Activated naive CD4-positive, alpha-beta T cell treated with anti-CD3 and anti-CD28 coated beads for 36 hours (primary cell): ENCODE measurements around the gene LRRC8E. TPM values are rescaled to one million over a fixed set of nuclear protein-coding genes. Genes with fewer than 3 reads are reported as not detected.

Experiments used
- CTCF ChIA-PET: fragments of 350-600 bp; sonication (Branson Sonifier 250); formaldehyde crosslinking; loops from one replicate; lab custom pipeline; 2021; ENCODE audit warnings: antibody characterized with exemption; lab: Charles Lee
- DNase-seq: peaks from one replicate; pipeline ENCODE4 v3.0.0-alpha.2; 2020
- H3K27ac Mint-ChIP-seq: one replicate; pipeline ENCODE4 v1.8.0; 2021; ENCODE audit warnings: mild to moderate bottlenecking, mixed read lengths
- H3K27me3 Mint-ChIP-seq: one replicate; pipeline ENCODE4 v1.8.0; 2021; ENCODE audit warnings: low read depth, mixed read lengths
- H3K36me3 Mint-ChIP-seq: one replicate; pipeline ENCODE4 v1.8.0; 2021; ENCODE audit warnings: low read depth, mixed read lengths
- H3K4me1 Mint-ChIP-seq: one replicate; pipeline ENCODE4 v1.8.0; 2021; ENCODE audit warnings: low read depth, mixed read lengths
- H3K4me3 Mint-ChIP-seq: one replicate; pipeline ENCODE4 v1.8.0; 2021; ENCODE audit warnings: mild to moderate bottlenecking, moderate library complexity, mixed read lengths
- H3K9me3 Mint-ChIP-seq: one replicate; pipeline ENCODE4 v1.8.0; 2021; ENCODE audit warnings: mixed read lengths
- intact Hi-C: fragments of 100-400 bp; cut with micrococcal nuclease; formaldehyde crosslinking; loops from one replicate; pipeline ENCODE4 v1.15.1; 2023
- total RNA-seq, 2 experiments: library from RNA; stranded (reverse); gene quantifications; one replicate each; pipeline ENCODE4 v1.2.3, GENCODE V29; 2021

The LRRC8E gene
- total RNA-seq, result not detected

DNA sequence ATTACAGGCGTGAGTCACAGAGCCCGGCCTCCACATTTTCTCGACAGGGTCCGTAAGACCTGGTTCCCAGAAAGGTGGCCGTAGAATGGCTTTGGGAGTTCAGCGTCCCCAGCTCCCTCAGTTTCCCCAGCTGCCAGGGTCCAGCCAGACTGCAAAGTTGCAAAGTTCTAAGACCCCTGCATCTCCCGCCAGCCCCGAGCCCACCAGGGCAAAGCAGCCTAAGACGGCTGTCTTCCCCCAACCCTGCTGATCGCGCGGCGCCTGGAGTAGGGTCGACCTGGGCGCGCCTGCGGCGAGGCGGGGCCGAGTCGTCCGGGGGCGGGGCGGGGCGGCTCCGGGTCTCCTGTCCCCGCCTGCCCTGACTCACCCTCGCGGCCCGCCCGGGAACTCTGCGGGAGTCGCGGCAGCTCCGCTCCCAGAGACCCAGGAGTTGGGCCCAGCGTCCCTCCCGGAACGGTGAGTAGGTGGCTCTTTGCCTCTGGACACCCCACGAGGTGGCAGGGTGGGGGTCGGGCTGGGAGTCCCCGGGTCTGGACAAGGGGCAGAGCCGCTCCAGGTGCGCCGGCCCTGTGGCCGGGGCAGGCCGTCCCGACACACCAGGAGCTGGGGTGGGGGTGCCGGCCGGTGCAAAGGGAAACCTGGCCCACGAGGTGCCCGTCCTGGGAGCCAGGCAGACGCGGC, at the start of gene LRRC8E:
Gene LRRC8E (plus strand): TSS at position 366 of the 681 bp plus-strand sequence. CDS start 7,094 bp downstream, outside the sequence.
- intact Hi-C loops, result no loop called here
- Mint-ChIP-seq H3K36me3 (no peaks in the 10 kb centered on the region), H3K9me3 (no peaks in the 10 kb centered on the region), H3K4me1 (no peaks in the 10 kb centered on the region), H3K27ac (no peak within 1 kb of the TSS), H3K4me3 (no peak within 1 kb of the TSS), H3K27me3 (peaks cover 16% of the 10 kb centered on the region)
- peak; percentile 50 for DNase-seq
- CTCF ChIA-PET, result interaction anchor here (0.6 to 1.1 kb wide), 2 partner anchors 13 to 32 kb away, joined by 3 read pairs; no protein-coding TSS in a partner anchor

GRCh38 chr19:7839476-7839875, 48.8 kb upstream of the LRRC8E start:
- Mint-ChIP-seq H3K36me3 (no peaks in the 10 kb centered on the region), H3K9me3 (no peaks in the 10 kb centered on the region), H3K27me3 (no peaks in the 10 kb centered on the region), H3K4me3 (no peak overlapping the region), H3K27ac (no peak overlapping the region), H3K4me1 (no peaks in the 10 kb centered on the region)
- DNase-seq, result no peak
- intact Hi-C loops, result no loop called here
- CTCF ChIA-PET, result no interaction called here

DNA sequence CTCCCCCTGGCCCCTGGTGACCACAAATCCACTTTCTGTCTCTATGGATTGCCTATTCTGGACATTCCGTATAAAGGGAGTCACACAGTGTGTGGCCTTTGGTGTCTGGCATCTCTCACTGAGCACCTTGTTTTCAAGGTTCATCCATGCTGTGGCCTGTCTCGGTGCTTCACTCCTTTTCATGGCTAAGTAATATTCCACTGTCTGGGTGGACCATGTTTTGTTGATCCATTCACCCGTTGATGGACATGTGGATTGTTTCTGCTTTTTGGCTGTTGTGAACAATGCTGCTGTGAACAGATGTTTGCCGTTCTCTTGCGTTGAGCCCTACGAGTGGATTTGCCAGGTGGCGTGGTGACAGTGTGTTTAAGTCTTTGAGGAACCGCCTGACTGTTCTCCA, 47.7 kb upstream of the LRRC8E start:
- intact Hi-C loops, result no loop called here
- CTCF ChIA-PET, result no interaction called here
- Mint-ChIP-seq H3K4me1 (no peaks in the 10 kb centered on the region), H3K27ac (no peak overlapping the region), H3K4me3 (no peak overlapping the region), H3K36me3 (no peaks in the 10 kb centered on the region), H3K9me3 (no peaks in the 10 kb centered on the region), H3K27me3 (no peaks in the 10 kb centered on the region)
- no peak for DNase-seq

DNA sequence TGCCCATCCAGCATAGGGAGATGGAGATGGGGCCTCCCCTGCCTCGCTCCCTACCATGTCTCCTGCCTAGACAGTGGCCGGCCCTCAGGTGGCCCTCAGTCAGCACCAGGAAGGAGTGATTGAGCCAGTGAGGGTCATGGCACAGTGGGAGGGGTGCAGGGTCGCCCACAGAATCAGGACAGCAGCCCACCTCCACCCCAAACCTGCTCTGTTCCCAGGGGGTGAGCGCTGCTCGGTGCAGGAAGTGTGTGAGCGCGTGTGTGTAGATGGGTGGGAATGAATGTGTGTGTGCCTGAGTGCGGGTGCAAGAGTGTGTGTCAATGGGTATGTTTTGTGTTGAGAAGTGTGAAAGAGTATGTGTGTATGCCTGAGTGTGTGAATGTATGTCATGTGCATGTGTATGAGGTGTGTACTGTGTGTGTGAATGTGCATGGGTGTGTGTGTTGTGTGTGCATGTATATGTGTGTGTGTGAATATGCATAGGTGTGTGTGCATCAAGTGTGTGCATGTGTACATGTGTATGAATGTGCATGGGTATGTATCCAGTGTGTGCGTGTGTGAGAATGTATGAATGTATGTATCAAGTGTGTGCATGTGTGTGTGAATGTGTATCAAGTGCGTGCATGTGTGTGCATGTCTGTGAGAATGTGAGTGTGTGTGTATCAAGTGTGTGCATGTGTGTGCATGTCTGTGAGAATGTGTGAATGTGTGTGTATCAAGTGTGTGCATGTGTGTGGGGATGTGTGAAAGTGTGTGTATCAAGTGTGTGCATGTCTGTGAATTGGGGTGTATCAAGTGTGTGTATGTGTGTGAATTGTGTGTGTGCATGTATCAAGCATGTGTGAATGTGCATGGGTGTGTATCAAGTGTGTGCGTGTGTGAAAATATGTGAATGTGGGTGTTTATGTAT, 46.3 kb upstream of the LRRC8E start:
- Mint-ChIP-seq H3K4me1 (no peaks in the 10 kb centered on the region), H3K9me3 (no peaks in the 10 kb centered on the region), H3K27me3 (no peaks in the 10 kb centered on the region), H3K4me3 (no peak overlapping the region), H3K36me3 (no peaks in the 10 kb centered on the region), H3K27ac (no peak overlapping the region)
- intact Hi-C loops, result no loop called here
- CTCF ChIA-PET, result no interaction called here
- no peak for DNase-seq

DNA sequence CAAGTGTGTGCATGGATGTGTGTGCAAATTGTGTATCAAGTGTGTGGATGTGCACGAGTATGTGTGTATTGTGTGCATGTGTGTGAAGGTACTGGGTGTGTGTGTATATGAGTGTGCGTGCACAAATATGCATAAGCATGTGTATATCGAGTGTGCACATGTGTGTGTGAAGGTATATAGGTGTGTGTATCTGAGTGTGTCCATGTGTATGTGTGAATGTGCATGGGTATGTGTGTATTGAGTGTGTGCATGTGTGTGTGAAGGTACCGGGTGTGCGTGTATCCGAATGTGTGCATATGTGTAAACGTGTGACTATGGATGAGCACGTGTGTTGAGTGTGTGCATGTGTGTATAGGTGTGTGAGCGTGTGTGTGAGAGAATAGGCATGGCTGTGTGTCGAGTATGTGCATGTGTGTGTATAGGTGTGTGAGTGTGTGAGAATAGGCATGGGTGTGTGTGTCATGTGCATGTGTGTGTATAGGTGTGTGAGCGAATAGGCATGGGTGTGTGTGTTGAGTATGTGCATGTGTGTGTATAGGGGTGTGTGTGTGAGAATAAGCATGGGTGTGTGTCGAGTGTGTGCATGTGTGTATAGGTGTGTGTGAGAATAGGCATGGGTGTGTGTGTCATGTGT, 45.5 kb upstream of the LRRC8E start:
- Mint-ChIP-seq H3K4me3 (no peak overlapping the region), H3K4me1 (no peaks in the 10 kb centered on the region), H3K27me3 (no peaks in the 10 kb centered on the region), H3K9me3 (no peaks in the 10 kb centered on the region), H3K36me3 (no peaks in the 10 kb centered on the region), H3K27ac (no peak overlapping the region)
- intact Hi-C loops, result no loop called here
- DNase-seq, result no peak
- CTCF ChIA-PET, result no interaction called here

DNA sequence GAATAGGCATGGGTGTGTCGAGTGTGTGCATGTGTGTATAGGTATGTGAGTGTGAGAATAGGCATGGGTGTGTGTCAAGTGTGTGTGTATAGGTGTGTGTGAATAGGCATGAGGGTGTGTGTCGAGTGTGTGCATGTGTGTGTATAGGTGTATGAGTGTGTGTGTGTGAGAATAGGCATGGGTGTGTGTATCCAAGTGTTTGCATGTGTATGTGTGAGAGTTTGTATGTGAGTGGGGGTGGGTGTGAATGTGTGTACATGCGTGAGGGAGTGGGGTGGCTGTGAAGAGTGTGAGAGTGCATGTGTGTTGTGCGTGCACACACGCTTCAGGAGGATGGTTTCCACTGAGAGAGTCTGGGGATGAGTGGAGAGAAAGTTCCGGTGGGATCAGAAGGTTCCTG, 44.8 kb upstream of the LRRC8E start:
- CTCF ChIA-PET, result no interaction called here
- Mint-ChIP-seq H3K36me3 (no peaks in the 10 kb centered on the region), H3K27me3 (no peaks in the 10 kb centered on the region), H3K9me3 (no peaks in the 10 kb centered on the region), H3K4me3 (no peak overlapping the region), H3K27ac (no peak overlapping the region), H3K4me1 (no peaks in the 10 kb centered on the region)
- no peak for DNase-seq
- intact Hi-C loops, result no loop called here

DNA sequence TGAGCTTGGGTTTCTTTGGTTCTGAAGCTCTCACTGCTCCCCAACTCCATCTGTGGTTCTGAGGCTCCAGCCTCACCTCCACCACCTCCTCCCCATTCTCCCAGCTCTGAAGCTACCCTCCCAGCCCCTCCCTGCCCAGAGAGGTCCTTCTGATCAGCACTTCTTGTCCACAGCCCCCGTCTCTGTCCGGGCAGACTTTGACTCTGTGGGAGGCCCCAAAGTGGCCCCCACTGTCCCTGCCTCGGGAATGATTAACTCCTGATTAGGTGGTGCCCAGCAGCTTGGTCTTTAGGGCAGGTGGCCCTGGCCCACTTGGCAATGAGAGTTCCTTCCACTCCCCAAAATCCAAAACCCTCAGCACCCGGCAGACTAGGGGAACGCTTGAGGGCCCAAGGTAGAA, 43.9 kb upstream of the LRRC8E start:
- no peaks in the 10 kb centered on the region for H3K27me3 Mint-ChIP-seq
- intact Hi-C loops, result no loop called here
- H3K9me3 Mint-ChIP-seq, result no peaks in the 10 kb centered on the region
- CTCF ChIA-PET, result no interaction called here
- H3K27ac Mint-ChIP-seq, result no peak overlapping the region
- H3K4me3 Mint-ChIP-seq, result no peak overlapping the region
- no peaks in the 10 kb centered on the region for H3K4me1 Mint-ChIP-seq
- DNase-seq, result no peak
- H3K36me3 Mint-ChIP-seq, result no peaks in the 10 kb centered on the region

DNA sequence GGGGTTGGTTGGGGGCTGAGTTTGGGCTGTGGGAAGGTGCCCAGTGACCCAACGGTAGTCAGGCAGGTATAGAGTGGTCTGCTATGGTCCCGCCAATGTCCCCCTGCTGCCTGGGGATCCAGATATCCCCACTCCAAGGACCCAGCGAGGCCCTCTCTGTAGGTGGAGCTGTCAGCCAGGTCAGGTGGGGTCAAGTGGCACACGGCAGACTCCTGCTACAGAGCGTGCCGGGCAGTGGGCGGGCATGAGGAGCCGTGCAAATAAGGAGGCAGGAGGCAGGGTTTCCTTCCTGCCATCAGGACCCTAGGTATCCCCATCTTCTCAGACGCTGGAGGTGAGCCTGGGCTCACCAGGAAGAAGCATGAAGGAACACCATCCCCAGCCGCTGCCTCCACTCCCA, 43.4 kb upstream of the LRRC8E start:
- Mint-ChIP-seq H3K27me3 (no peaks in the 10 kb centered on the region), H3K27ac (no peak overlapping the region), H3K4me1 (no peaks in the 10 kb centered on the region), H3K4me3 (no peak overlapping the region), H3K9me3 (no peaks in the 10 kb centered on the region), H3K36me3 (no peaks in the 10 kb centered on the region)
- CTCF ChIA-PET, result no interaction called here
- no peak for DNase-seq
- intact Hi-C loops, result no loop called here

GRCh38 chr19:7845390-7846154, 42.7 kb upstream of the LRRC8E start:
- Mint-ChIP-seq H3K27me3 (no peaks in the 10 kb centered on the region), H3K36me3 (no peaks in the 10 kb centered on the region), H3K27ac (no peak overlapping the region), H3K9me3 (no peaks in the 10 kb centered on the region), H3K4me1 (no peaks in the 10 kb centered on the region), H3K4me3 (no peak overlapping the region)
- no peak for DNase-seq
- CTCF ChIA-PET, result interaction anchor here (0.7 kb wide), 1 partner anchor 449 kb away, joined by 3 read pairs; no protein-coding TSS in a partner anchor
- intact Hi-C loops, result no loop called here

DNA sequence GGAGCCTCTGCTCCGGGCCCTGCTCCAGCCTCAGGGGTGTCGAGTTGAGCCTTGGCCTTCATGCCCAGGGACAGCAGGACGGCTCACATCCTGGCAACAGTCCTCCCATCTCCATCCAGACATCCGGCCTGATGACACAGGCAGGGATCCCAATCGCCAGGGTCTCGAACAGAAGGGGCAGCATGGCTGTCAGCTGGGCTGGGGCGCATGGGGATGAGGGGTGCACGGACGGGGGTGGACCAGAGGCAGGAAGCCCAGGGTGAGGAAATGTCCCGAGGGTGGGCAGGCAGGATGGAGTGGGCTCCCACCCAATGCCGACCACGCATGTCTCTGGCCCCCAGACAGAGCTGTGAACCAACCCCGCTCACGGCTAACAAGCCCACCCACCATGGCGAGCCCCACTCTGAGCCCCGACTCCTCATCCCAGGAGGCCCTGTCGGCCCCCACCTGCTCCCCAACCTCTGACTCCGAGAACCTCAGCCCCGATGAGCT, 42.1 kb upstream of the LRRC8E start:
- no peaks in the 10 kb centered on the region for H3K36me3 Mint-ChIP-seq
- intact Hi-C loops, result no loop called here
- H3K4me3 Mint-ChIP-seq, result no peak overlapping the region
- CTCF ChIA-PET, result interaction anchor here (0.7 kb wide), 1 partner anchor 450 kb away, joined by 3 read pairs; no protein-coding TSS in a partner anchor
- no peaks in the 10 kb centered on the region for H3K27me3 Mint-ChIP-seq
- no peaks in the 10 kb centered on the region for H3K9me3 Mint-ChIP-seq
- no peak overlapping the region for H3K27ac Mint-ChIP-seq
- no peaks in the 10 kb centered on the region for H3K4me1 Mint-ChIP-seq
- no peak for DNase-seq

GRCh38 chr19:7847664-7848063, 40.6 kb upstream of the LRRC8E start:
- Mint-ChIP-seq H3K36me3 (no peaks in the 10 kb centered on the region), H3K9me3 (no peaks in the 10 kb centered on the region)

More at GRCh38 chr19:7847664-7848063, 40.6 kb upstream of the LRRC8E start:
- no peak for DNase-seq
- intact Hi-C loops, result no loop called here
- no peaks in the 10 kb centered on the region for H3K27me3 Mint-ChIP-seq
- H3K4me3 Mint-ChIP-seq, result no peak overlapping the region
- H3K4me1 Mint-ChIP-seq, result no peaks in the 10 kb centered on the region
- CTCF ChIA-PET, result no interaction called here
- H3K27ac Mint-ChIP-seq, result no peak overlapping the region
